HG03469 (cell line): ENCODE measurements around the gene SYNE3.

Experiments
- ATAC-seq: cut with Tn5 transposase; IDR thresholded peaks from one replicate; pipeline ENCODE4 v1.9.1; 2021; ENCODE audit warnings: mild to moderate bottlenecking, moderate library complexity, moderate number of reproducible peaks; ENCODE audit not compliant: unreplicated experiment

The SYNE3 gene

GRCh38 chr14:95541932-95542930, 25.8 kb upstream of the SYNE3 start:
- ATAC-seq = no peak

- ATAC-seq = no peak
Measured at GRCh38 chr14:95541346-95541745, 24.9 kb upstream of the SYNE3 start.

GRCh38 chr14:95540236-95540855, 23.9 kb upstream of the SYNE3 start:
- ATAC-seq = no peak

- no peak for ATAC-seq
Measured at GRCh38 chr14:95538801-95539509, 22.5 kb upstream of the SYNE3 start.

GRCh38 chr14:95537298-95538089, 21.0 kb upstream of the SYNE3 start:
- no peak for ATAC-seq

GRCh38 chr14:95536671-95537070, 20.2 kb upstream of the SYNE3 start:
- ATAC-seq = no peak

GRCh38 chr14:95536036-95536593, 19.7 kb upstream of the SYNE3 start:
- no peak for ATAC-seq

- no peak for ATAC-seq
Measured at GRCh38 chr14:95535226-95536021, 19.0 kb upstream of the SYNE3 start.

GRCh38 chr14:95534299-95535225, 18.1 kb upstream of the SYNE3 start, which contains the start of gene GLRX5:
GLRX5 (plus strand) TSS chr14:95535050; CDS start chr14:95535090, 40 bp downstream.
- peak; percentile 84 for ATAC-seq

- no peak for ATAC-seq
Measured at GRCh38 chr14:95533822-95534221, 17.4 kb upstream of the SYNE3 start.

- no peak for ATAC-seq
Measured at GRCh38 chr14:95533391-95533821, 17.0 kb upstream of the SYNE3 start.

- ATAC-seq = no peak
Measured at GRCh38 chr14:95531969-95532368, 15.5 kb upstream of the SYNE3 start.

- ATAC-seq = no peak
Measured at GRCh38 chr14:95531473-95531872, 15.0 kb upstream of the SYNE3 start.

- no peak for ATAC-seq
Measured at GRCh38 chr14:95530473-95531276, 14.2 kb upstream of the SYNE3 start.

GRCh38 chr14:95529216-95529615, 12.8 kb upstream of the SYNE3 start:
- ATAC-seq = no peak

GRCh38 chr14:95527387-95528002, 11.0 kb upstream of the SYNE3 start:
- ATAC-seq = no peak
